ENCODE data around the gene KRT14. TPM values are rescaled to one million over a fixed set of nuclear protein-coding genes. Genes with fewer than 3 reads are reported as not detected.
"Not testable (repeated sequence)": the region's sequence is repeated elsewhere in the genome, so short reads cannot be mapped to it uniquely, and the experiment has no call there.

The KRT14 gene
- total RNA-seq, 2 donors from 2014 or later: not detected

DNA sequence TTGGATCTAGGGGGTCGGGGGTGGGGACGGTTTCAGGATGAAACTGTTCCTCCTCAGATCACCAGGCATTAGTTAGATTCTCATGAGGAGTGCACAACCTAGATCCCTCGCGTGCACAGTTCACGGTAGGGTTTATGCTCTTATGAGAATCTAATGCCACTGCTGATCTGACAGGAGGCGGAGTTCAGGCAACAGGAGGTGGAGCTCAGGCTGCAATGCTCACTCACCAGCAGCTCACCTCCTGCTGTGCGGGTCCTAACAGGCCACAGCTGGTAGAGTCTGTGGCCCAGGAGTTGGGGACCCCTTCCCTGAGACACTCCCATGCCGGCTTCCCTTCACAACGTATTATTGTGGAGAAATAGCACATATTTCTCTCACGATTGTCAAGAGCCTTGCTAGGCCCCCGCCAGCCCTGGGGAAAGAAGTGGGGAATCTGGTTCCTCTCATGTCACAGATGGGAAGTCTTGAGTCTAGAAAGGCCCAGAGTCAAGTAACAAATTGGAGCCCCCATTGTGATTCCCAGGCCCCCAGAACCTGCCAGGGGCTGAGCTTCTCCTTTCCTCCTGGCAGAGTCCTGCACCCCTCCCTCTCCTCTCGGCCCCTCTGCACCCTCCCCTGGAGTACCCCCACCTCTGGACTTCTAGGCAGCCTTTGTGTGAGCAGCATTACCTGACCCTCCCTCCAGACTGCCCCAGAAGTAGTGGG lies 6.1 kb upstream of the KRT14 start:
- H3K4me3 ChIP-seq: no peak overlapping the region
- TF ChIP-seq, protein P1, sequence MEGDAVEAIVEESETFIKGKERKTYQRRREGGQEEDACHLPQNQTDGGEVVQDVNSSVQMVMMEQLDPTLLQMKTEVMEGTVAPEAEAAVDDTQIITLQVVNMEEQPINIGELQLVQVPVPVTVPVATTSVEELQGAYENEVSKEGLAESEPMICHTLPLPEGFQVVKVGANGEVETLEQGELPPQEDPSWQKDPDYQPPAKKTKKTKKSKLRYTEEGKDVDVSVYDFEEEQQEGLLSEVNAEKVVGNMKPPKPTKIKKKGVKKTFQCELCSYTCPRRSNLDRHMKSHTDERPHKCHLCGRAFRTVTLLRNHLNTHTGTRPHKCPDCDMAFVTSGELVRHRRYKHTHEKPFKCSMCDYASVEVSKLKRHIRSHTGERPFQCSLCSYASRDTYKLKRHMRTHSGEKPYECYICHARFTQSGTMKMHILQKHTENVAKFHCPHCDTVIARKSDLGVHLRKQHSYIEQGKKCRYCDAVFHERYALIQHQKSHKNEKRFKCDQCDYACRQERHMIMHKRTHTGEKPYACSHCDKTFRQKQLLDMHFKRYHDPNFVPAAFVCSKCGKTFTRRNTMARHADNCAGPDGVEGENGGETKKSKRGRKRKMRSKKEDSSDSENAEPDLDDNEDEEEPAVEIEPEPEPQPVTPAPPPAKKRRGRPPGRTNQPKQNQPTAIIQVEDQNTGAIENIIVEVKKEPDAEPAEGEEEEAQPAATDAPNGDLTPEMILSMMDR (IDR thresholded peaks at IDR 0.05): no peak
- DNase-seq: no peak
- intact Hi-C loops (cut with DNase I): no loop called here
- no peak overlapping the region for H3K9ac ChIP-seq (ENCODE audit: low read depth in 2 of 2, low read length in 2 of 2)
- H3K36me3 ChIP-seq: no peaks in the 10 kb centered on the region
- no peaks in the 10 kb centered on the region for H3K27me3 ChIP-seq
- no peak overlapping the region for H3K27ac ChIP-seq
- H3K4me1 ChIP-seq: no peaks in the 10 kb centered on the region
- H3K9me3 ChIP-seq: no peaks in the 10 kb centered on the region

DNA sequence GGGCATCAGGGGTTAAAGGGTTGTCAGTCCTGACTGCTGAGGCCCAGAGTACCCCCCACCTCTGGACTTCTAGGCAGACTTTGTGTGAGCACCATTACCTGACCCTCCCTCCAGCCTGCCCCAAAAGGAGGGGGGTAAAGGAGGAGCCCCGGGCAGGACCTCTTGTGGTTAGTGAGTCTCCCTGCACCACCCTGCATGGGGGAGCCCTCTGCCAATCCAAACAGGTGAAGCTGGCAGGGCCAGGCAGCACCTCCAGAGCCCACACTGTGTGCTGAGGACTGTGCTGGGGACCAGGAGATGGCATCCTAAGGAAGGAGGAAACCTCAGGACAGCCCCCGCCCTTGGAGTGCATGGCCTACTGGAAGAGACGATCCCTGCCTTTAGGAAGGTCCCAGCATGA lies 2.6 kb upstream of the KRT14 start:
- TF ChIP-seq, protein P1 (IDR thresholded peaks at IDR 0.05): no peak
- H3K4me1 ChIP-seq: no peaks in the 10 kb centered on the region
- H3K9ac ChIP-seq (ENCODE audit: low read depth in 2 of 2, low read length in 2 of 2): no peak overlapping the region
- H3K27me3 ChIP-seq: no peaks in the 10 kb centered on the region
- intact Hi-C loops (cut with DNase I): loop anchor here (10.0 kb wide), 1 partner anchor 56 kb away; no protein-coding TSS in a partner anchor
- H3K9me3 ChIP-seq: no peaks in the 10 kb centered on the region
- H3K27ac ChIP-seq: no peak overlapping the region
- no peaks in the 10 kb centered on the region for H3K36me3 ChIP-seq
- H3K4me3 ChIP-seq: no peak overlapping the region
- DNase-seq: no peak

DNA sequence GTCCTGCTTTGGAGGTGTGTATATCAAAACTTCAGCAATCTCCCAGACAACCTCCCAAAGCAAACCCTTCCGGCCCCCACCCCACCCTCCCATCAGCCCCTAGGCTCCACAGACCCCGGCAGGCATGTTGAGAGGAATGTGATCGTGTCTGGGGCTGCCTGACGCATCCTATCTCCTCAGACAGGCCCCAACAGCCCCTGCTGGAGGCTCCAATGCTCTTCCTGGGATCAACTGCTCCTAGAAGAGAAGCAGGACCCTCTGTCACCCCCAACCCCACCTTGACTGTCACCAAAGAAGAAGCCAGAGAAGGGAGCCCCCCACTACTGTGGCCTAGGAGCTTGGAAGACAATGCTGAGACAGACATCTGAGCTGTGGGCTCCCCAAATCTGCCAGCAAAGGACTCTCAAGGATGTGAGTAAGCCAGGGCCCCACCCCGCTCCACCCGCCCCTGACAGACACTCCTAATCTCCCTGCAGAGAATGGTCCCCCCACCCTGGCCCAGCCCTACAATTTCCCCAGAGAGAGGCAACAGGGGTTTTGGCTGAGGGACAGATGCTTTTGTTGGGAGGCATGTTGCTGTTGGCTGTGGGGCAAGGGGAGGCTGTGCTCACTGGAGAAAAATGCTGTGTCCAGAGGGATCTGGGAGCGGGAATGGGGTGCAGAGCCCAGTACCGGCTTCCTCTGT lies 1.6 kb upstream of the KRT14 start:
- Histone ChIP-seq H3K4me1 (no peaks in the 10 kb centered on the region), H3K27me3 (no peaks in the 10 kb centered on the region), H3K9me3 (no peaks in the 10 kb centered on the region), H3K36me3 (no peaks in the 10 kb centered on the region), H3K27ac (no peak overlapping the region), H3K4me3 (no peak overlapping the region), H3K9ac (ENCODE audit: low read depth in 2 of 2, low read length in 2 of 2) (no peak overlapping the region)
- TF ChIP-seq, protein P1 (IDR thresholded peaks at IDR 0.05): no peak
- no peak for DNase-seq
- intact Hi-C loops (cut with DNase I): loop anchor here (10.0 kb wide), 1 partner anchor 57 kb away; no protein-coding TSS in a partner anchor

DNA sequence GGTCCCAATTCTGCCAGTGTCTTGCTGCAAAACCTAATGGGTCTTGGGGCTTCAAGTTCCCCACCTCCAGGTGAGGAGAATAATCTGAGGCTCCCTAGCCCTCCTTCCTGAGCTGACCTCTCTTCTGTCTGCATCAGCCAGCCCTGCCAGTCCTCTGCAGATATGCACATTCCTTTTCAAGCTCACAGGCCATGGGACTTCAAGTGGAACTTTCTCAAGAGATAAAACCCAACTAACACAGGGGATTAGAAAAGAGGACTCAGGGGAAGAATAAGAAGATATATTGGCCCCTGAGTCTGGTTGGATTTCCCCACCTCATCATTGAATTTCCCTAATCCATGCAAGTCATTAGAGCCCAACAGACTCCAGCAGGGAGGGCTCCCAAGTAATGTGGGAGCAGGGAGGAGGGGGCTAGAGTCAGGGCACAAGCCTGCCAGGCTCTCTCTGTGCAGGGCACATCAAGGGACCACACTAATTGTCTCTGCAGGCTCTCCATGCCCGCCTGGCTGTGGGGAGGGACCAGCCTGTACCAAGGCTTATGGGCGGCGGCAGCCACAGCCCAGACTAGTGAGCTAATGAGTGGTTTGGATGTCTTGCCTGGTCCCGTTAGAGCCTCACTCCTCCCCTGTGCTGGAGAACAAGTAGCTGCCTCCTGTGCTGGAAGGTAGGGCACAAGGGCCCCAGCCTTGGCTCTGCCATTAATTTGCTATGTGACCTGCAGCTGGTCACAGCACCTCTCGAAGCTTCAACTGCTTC lies 1.2 kb downstream of the KRT14 start:
- TF ChIP-seq, protein P1 (IDR thresholded peaks at IDR 0.05): no peak
- intact Hi-C loops (cut with DNase I): loop anchor here (10.0 kb wide), 1 partner anchor 59 kb away; no protein-coding TSS in a partner anchor
- no peaks in the 10 kb centered on the region for H3K36me3 ChIP-seq
- no peaks in the 10 kb centered on the region for H3K9me3 ChIP-seq
- no peaks in the 10 kb centered on the region for H3K27me3 ChIP-seq
- H3K4me1 ChIP-seq: no peaks in the 10 kb centered on the region
- DNase-seq: no peak
- H3K9ac ChIP-seq (ENCODE audit: low read depth in 2 of 2, low read length in 2 of 2): no peak overlapping the region
- no peak overlapping the region for H3K4me3 ChIP-seq
- H3K27ac ChIP-seq: no peak overlapping the region

DNA sequence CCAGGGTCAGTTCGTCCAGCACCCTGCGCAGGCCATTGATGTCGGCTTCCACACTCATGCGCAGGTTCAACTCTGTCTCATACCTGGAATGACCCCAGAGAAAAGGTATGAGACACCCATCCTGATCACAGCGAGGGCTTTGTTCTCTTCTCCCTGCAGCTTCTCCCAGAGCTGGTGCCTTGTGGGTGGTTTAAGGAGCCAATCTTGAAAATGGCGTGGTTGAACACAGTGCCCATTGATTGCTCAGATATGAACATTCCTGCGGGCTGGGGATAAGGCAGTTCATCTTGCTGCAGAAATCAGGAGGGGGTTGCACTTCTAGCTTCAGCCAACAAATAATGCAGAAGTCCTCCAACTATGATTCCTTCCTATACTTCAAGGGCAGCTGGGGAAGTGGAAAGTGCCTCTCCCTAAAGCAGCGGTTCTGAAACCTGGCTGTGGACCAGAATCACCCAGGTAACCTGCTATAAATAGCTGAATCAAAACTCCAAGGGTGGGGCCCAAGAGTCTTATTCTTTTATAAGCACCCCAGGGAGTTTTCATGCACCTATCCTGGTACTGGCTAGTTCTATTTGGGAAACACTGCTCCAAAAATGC lies 2.3 kb downstream of the KRT14 start:
- not testable (repeated sequence) for H3K27ac ChIP-seq; H3K4me3 ChIP-seq; H3K36me3 ChIP-seq; H3K27me3 ChIP-seq; H3K4me1 ChIP-seq; H3K9ac ChIP-seq (ENCODE audit: low read depth in 2 of 2, low read length in 2 of 2); DNase-seq; H3K9me3 ChIP-seq
- intact Hi-C loops (cut with DNase I): loop anchor here (10.0 kb wide), 1 partner anchor 60 kb away; no protein-coding TSS in a partner anchor

All from colonic mucosa (tissue), 4 donors.